ENCODE measurements around the gene LY6G6F. TPM values are rescaled to one million over a fixed set of nuclear protein-coding genes. Genes with fewer than 3 reads are reported as not detected.

The LY6G6F gene
- polyA plus RNA-seq, 1 experiment, result not detected

- H3K27me3 ChIP-seq (ENCODE audit: control insufficient read depth, insufficient read depth, low read length), result peaks cover 31% of the 10 kb centered on the region
- ChIA-PET CTCF (interaction anchor here (0.7 to 1.0 kb wide), 2 partner anchors 19 to 269 kb away, joined by 4 to 5 read pairs; no protein-coding TSS in a partner anchor), POLR2A (no interaction called here)
- H3K27ac ChIP-seq (ENCODE audit: low read depth, low read length), result no peak overlapping the region
- H3K4me3 ChIP-seq (ENCODE audit: low read depth, low read length), result no peak overlapping the region
- H3K9me3 ChIP-seq (ENCODE audit: control insufficient read depth, insufficient read depth, low read length), result no peaks in the 10 kb centered on the region
- no peak for DNase-seq (ENCODE audit: low read depth, low spot score)
- no peak for TF ChIP-seq CTCF (IDR thresholded peaks at IDR 0.05; ENCODE audit: low read depth, low read length)
These were observed 4.0 kb downstream of the LY6G6F start for GRCh38 chr6:31710523-31711219.

- ChIA-PET POLR2A (no interaction called here), CTCF (interaction anchor here (0.7 to 1.0 kb wide), 2 partner anchors 18 to 268 kb away, joined by 4 to 5 read pairs; no protein-coding TSS in a partner anchor)
These were observed 4.6 kb downstream of the LY6G6F start for GRCh38 chr6:31711233-31711632.

GRCh38 chr6:31712296-31712695 is 5.6 kb downstream of the LY6G6F start:
- no peak for DNase-seq (ENCODE audit: low read depth, low spot score)
- H3K9me3 ChIP-seq (ENCODE audit: control insufficient read depth, insufficient read depth, low read length), result no peaks in the 10 kb centered on the region
- ChIA-PET CTCF (interaction anchor here (1.5 to 2.2 kb wide), 2 partner anchors 9 to 79 kb away, joined by 4 to 6 read pairs; partner anchors contain the start of gene ABHD16A), POLR2A (no interaction called here)
- no peak overlapping the region for H3K4me3 ChIP-seq (ENCODE audit: low read depth, low read length)
- TF ChIP-seq CTCF (IDR thresholded peaks at IDR 0.05; ENCODE audit: low read depth, low read length), result no peak
- H3K27ac ChIP-seq (ENCODE audit: low read depth, low read length), result no peak overlapping the region
- peaks cover 33% of the 10 kb centered on the region for H3K27me3 ChIP-seq (ENCODE audit: control insufficient read depth, insufficient read depth, low read length)

More at GRCh38 chr6:31711233-31711632, 4.6 kb downstream of the LY6G6F start:
- Histone ChIP-seq H3K9me3 (ENCODE audit: control insufficient read depth, insufficient read depth, low read length) (no peaks in the 10 kb centered on the region), H3K27me3 (ENCODE audit: control insufficient read depth, insufficient read depth, low read length) (peaks cover 31% of the 10 kb centered on the region), H3K27ac (ENCODE audit: low read depth, low read length) (no peak overlapping the region), H3K4me3 (ENCODE audit: low read depth, low read length) (no peak overlapping the region)
- TF ChIP-seq CTCF (IDR thresholded peaks at IDR 0.05; ENCODE audit: low read depth, low read length), result no peak
- no peak for DNase-seq (ENCODE audit: low read depth, low spot score)

- POLR2A ChIA-PET, result interaction anchor here (0.8 to 1.1 kb wide), 2 partner anchors 10 to 114 kb away, joined by 3 read pairs; partner anchors contain the start of gene HSPA1B
- H3K27me3 ChIP-seq (ENCODE audit: control insufficient read depth, insufficient read depth, low read length), result peaks cover 34% of the 10 kb centered on the region
- H3K27ac ChIP-seq (ENCODE audit: low read depth, low read length), result no peak overlapping the region
- no peak overlapping the region for H3K4me3 ChIP-seq (ENCODE audit: low read depth, low read length)
- no peaks in the 10 kb centered on the region for H3K9me3 ChIP-seq (ENCODE audit: control insufficient read depth, insufficient read depth, low read length)
- no peak for DNase-seq (ENCODE audit: low read depth, low spot score)
- TF ChIP-seq CTCF (IDR thresholded peaks at IDR 0.05; ENCODE audit: low read depth, low read length), result no peak
- CTCF ChIA-PET, result interaction anchor here (1.5 to 2.2 kb wide), 2 partner anchors 10 to 78 kb away, joined by 4 to 6 read pairs; partner anchors contain the start of gene ABHD16A
These were observed 6.8 kb downstream of the LY6G6F start for GRCh38 chr6:31713465-31713864.
